PC-3 (cell line): Measurements from ENCODE around the gene NUDT16. TPM values are rescaled to one million over a fixed set of nuclear protein-coding genes. Genes with fewer than 3 reads are reported as not detected.

Source experiments
- ATAC-seq: fragments of 200-7000 bp; cut with Tn5 transposase; 2 replicates; pipeline ENCODE4 v1.9.1; 2020; ENCODE audit warnings: mild to moderate bottlenecking, moderate library complexity
- BruUV-seq: library from RNA; stranded (reverse); fragments of 400-500 nt; replicated peaks from 2 replicates; lab custom pipeline; 2021; lab: Mats Ljungman, UMichigan
- CTCF ChIA-PET: fragments of 300-600 bp; sonication (Branson Sonifier 250); formaldehyde crosslinking; loops from one replicate; lab custom pipeline; 2022; ENCODE audit warnings: antibody characterized with exemption; lab: Charles Lee
- POLR2A ChIA-PET: fragments of 300-600 bp; sonication (Branson Sonifier 250); formaldehyde crosslinking; loops from one replicate; lab custom pipeline; 2022; ENCODE audit warnings: antibody characterized with exemption; ENCODE audit not compliant: unreplicated experiment; lab: Charles Lee
- DNase-seq: peaks from one replicate; pipeline ENCODE4 v3.0.0-alpha.2; 2015
- H2AFZ ChIP-seq: fragments of 300-600 bp; sonication (generic); 2 replicates; pipeline ENCODE4 v1.6.0; 2016; ENCODE audit warnings: antibody characterized with exemption, low read length
- H3F3A ChIP-seq: fragments of 300-600 bp; sonication (generic); one replicate; pipeline ENCODE4 v1.6.0; 2017; ENCODE audit warnings: antibody characterized with exemption, low read length, control low read depth, mild to moderate bottlenecking; ENCODE audit not compliant: unreplicated experiment
- H3K27ac ChIP-seq: fragments of 300-600 bp; sonication (generic); 2 replicates; pipeline ENCODE4 v1.5.1; 2016; ENCODE audit warnings: mild to moderate bottlenecking, low read length
- H3K27me3 ChIP-seq: fragments of 300-600 bp; sonication (generic); 2 replicates; pipeline ENCODE4 v1.6.1; 2016; ENCODE audit warnings: low read length, mixed read lengths
- H3K36me3 ChIP-seq: fragments of 300-600 bp; sonication (generic); 2 replicates; pipeline ENCODE4 v1.6.1; 2016; ENCODE audit warnings: low read depth, mixed run types, low read length, mixed read lengths
- H3K4me1 ChIP-seq: fragments of 300-600 bp; sonication (generic); 2 replicates; pipeline ENCODE4 v1.5.1; 2016; ENCODE audit warnings: low read length; ENCODE audit not compliant: insufficient read depth
- H3K4me2 ChIP-seq: fragments of 300-600 bp; sonication (generic); 2 replicates; pipeline ENCODE4 v1.6.0; 2016; ENCODE audit warnings: low read length
- H3K4me3 ChIP-seq: fragments of 300-600 bp; sonication (generic); 2 replicates; pipeline ENCODE4 v1.5.1; 2016; ENCODE audit warnings: mild to moderate bottlenecking, low read length, mixed read lengths
- H3K79me2 ChIP-seq: fragments of 300-600 bp; sonication (generic); 2 replicates; pipeline ENCODE4 v1.6.1; 2017; ENCODE audit warnings: low read length, mixed read lengths
- H3K9ac ChIP-seq: fragments of 300-600 bp; sonication (generic); 2 replicates; pipeline ENCODE4 v1.6.0; 2016; ENCODE audit warnings: mild to moderate bottlenecking, low read length
- H3K9me2 ChIP-seq: fragments of 300-600 bp; sonication (generic); replicated peaks from 2 replicates; pipeline ENCODE4 v1.6.1; 2016; ENCODE audit warnings: mixed run types, low read length, mixed read lengths
- H3K9me3 ChIP-seq: fragments of 300-600 bp; sonication (generic); 2 replicates; pipeline ENCODE4 v1.6.1; 2016; ENCODE audit warnings: low read length, mixed read lengths
- H4K20me1 ChIP-seq: fragments of 300-600 bp; sonication (generic); 2 replicates; pipeline ENCODE4 v1.6.1; 2016; ENCODE audit warnings: low read length, mixed read lengths
- CTCF ChIP-seq: fragments of 300-600 bp; sonication (generic); conservative IDR thresholded peaks from 2 replicates; pipeline ENCODE4 v1.5.1; 2017; ENCODE audit warnings: antibody characterized with exemption, low read depth, mild to moderate bottlenecking, low read length
- EZH2 ChIP-seq: fragments of 300-600 bp; sonication (generic); IDR thresholded peaks from one replicate; pipeline ENCODE4 v1.6.1; 2017; ENCODE audit warnings: antibody characterized with exemption, mild to moderate bottlenecking, low read length; ENCODE audit not compliant: unreplicated experiment
- EZH2phosphoT487 ChIP-seq: fragments of 300-600 bp; sonication (generic); IDR thresholded peaks from 2 replicates; pipeline ENCODE4 v1.6.1; 2018; ENCODE audit warnings: mild to moderate bottlenecking, antibody characterized with exemption, low read length, borderline replicate concordance
- intact Hi-C: fragments of 100-400 bp; cut with micrococcal nuclease; formaldehyde crosslinking; loops from 2 replicates; pipeline ENCODE4 v1.9.0; 2023
- total RNA-seq: library from RNA; depleted of rRNA; stranded (reverse); fragments of >200 nt; gene quantifications from 2 replicates; pipeline ENCODE4 v1.2.3, GENCODE V29; 2014; rRNA removed

NUDT16 gene
- total RNA-seq, 1 experiment from 2014 or later: 7.9 TPM

- H3K9me2 ChIP-seq: no peaks in the 10 kb centered on the region
- ChIA-PET CTCF (no interaction called here), POLR2A (no interaction called here)
- intact Hi-C loops: no loop called here
- no peaks in the 10 kb centered on the region for H3F3A ChIP-seq
- H3K79me2 ChIP-seq: no peaks in the 10 kb centered on the region
- H3K36me3 ChIP-seq: no peaks in the 10 kb centered on the region
- BruUV-seq: no TSS peak
- no peak for ATAC-seq
- H3K9me3 ChIP-seq: no peaks in the 10 kb centered on the region
- no peaks in the 10 kb centered on the region for H3K27me3 ChIP-seq
- no peaks in the 10 kb centered on the region for H3K4me1 ChIP-seq
- TF ChIP-seq EZH2: no peak
- TF ChIP-seq EZH2phosphoT487: no peak
- no peak for TF ChIP-seq CTCF
- no peak overlapping the region for H3K4me3 ChIP-seq
- no peak overlapping the region for H3K27ac ChIP-seq
- H2AFZ ChIP-seq: no peak overlapping the region
- no peak overlapping the region for H3K9ac ChIP-seq
- no peaks in the 10 kb centered on the region for H4K20me1 ChIP-seq
- no peak overlapping the region for H3K4me2 ChIP-seq
- DNase-seq: no peak
Measured at GRCh38 chr3:131432441-131432840, 50.9 kb downstream of the NUDT16 start.

GRCh38 chr3:131435000-131435399, 53.4 kb downstream of the NUDT16 start:
- Histone ChIP-seq H3K4me1 (no peaks in the 10 kb centered on the region), H3K27ac (no peak overlapping the region), H3K9ac (no peak overlapping the region), H3K4me2 (no peak overlapping the region), H3K79me2 (no peaks in the 10 kb centered on the region), H4K20me1 (no peaks in the 10 kb centered on the region), H3K27me3 (no peaks in the 10 kb centered on the region), H3K36me3 (no peaks in the 10 kb centered on the region), H3F3A (no peaks in the 10 kb centered on the region), H3K9me2 (no peaks in the 10 kb centered on the region), H2AFZ (no peak overlapping the region), H3K9me3 (no peaks in the 10 kb centered on the region), H3K4me3 (no peak overlapping the region)
- ChIA-PET CTCF (no interaction called here), POLR2A (no interaction called here)
- DNase-seq (no peak), ATAC-seq (no peak)
- intact Hi-C loops: no loop called here
- TF ChIP-seq CTCF: no peak
- TF ChIP-seq EZH2phosphoT487: no peak
- no peak for TF ChIP-seq EZH2
- BruUV-seq: no TSS peak

Other genes with a start within 250 kb of the NUDT16 start
- gene MRPL3, start 121.2 kb downstream of the NUDT16 start, total RNA-seq: 229 and 233 TPM in 2 replicates